HG03460 (cell line): Measurements from ENCODE around the gene ACTL10.
"Not testable (repeated sequence)": the region's sequence is repeated elsewhere in the genome, so short reads cannot be mapped to it uniquely, and the experiment has no call there.

Experiments
- ATAC-seq: cut with Tn5 transposase; IDR thresholded peaks from one replicate; pipeline ENCODE4 v1.9.1; 2021; ENCODE audit not compliant: unreplicated experiment

ACTL10 gene

DNA sequence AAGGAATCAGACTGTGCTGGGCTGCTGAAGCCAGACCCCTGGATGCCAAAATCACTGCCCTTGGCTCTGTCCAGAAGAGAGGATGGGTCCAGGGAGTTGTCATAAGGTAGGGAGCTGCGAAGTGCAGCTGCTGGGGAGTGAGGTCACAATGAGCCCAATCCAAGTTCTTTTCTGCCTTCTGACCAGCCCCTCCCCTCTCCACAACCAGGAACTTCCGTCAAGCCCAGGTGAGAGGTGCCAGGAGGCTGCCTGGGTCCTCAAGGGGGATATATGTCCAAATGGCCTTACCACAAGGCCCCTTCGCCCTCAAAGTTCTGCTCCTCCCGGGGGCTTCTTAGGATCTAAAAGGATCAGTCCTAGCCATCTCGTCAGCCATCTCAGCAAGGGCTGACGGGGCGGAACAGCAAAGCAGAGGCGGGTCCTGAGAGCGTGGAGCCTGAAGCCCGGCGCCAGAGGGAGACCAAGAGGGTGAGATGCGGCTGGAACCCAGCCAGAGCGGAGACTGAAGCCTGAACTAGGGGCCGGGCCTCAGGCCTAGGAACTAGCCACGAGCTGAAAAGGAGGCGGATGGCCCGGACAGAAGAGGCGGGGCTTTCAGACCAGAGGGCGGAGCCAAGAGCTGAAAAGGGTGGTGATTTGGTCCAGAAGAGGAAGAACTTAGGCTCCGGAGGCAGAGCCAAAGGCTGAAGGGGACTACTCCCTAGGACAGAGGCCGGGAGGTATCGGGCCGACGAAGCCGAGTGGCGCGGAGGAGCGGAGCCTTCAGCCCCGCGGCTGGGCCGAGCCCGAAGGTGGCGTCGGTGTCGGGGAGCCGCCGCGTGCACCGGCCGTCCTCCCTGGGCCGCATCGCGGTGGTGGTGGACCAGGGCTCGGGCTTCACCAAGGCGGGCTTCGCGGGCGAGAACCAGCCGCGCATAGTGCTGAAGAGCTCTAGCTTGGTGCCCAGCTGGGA, at the start of gene ACTL10:
Gene ACTL10 (plus strand): TSS at position 651 of the 952 bp plus-strand sequence. CDS start 555 bp downstream, outside the sequence.
- peak; percentile 64 for ATAC-seq

DNA sequence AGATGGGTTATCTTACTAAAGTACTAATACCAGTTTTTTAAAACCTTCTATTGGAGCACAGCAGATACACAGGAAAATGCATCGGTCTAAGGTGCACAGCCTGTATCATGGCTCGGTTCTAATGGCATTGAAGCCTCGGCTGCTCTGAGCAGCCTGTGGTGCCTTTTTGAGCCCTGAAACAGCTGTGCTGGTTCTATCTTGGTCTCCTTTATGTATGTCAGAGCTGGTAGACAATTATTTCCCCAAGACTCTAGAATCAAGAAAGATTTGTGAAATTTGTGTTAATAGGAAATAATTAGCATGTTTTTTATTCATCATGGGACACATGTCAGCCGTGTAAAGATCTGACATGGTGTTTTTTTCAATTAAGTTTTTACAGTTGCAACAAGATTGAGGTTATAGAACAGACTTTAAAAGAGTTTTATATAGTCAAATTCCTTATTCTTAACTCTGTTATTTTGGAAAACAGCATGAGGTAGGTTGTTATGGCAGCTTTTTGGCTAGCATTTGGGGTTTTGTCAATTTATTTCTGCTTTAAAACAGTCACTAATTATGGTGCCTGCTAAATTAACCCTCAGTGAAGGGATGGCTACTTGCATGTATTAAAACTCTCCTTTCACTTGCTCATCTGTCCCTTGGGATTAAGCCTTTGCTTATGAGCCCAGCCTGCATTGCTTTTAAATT, 44.9 kb upstream of the ACTL10 start:
- no peak for ATAC-seq

DNA sequence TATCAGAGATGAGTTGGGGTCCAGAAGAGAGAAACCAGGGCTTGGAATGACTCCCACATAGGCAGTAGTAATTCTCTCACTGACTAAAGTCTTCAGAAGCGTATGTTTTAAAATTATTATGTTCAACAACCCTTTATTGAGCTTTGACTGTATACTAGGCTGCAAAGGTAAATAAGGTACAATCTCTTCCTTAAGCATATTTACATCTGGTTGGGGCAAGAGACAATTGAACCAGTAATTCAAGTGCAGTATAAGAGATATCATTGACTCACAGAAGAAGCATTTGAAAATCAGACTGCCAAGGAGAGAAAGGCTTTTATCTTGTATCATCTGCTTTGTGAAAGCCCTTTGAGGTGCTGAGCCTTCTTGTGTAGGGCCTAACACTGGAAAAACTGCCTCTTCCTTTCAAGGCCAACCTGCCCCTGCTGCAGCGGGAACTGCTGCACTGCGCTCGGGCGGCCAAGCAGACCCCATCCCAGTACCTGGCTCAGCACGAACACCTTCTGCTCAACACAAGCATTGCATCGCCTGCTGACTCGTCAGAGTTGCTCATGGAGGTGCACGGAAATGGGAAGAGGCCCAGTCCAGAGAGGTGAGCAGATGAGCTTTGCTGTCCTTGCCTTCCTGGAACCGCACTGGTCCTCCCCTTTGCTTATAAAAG, 43.9 kb upstream of the ACTL10 start:
- no peak for ATAC-seq

DNA sequence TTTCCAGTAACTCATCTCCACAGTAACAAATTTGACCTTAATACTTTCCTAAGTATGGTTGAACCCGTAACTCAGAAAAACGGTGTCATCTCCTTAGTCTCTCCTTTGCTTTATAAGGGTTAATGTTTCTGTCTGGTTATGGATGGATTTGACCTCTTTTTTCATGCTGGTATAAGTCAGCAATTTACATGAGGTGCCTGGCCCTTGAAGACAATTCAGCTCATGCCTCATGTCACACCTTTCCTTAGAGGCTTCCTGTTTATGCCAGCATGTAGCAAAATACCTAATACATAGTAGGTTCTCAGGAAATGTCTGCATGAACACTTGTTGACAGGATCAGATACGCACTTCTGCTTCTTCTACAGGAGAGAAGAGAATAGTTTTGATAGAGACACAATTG, 42.3 kb upstream of the ACTL10 start:
- no peak for ATAC-seq

DNA sequence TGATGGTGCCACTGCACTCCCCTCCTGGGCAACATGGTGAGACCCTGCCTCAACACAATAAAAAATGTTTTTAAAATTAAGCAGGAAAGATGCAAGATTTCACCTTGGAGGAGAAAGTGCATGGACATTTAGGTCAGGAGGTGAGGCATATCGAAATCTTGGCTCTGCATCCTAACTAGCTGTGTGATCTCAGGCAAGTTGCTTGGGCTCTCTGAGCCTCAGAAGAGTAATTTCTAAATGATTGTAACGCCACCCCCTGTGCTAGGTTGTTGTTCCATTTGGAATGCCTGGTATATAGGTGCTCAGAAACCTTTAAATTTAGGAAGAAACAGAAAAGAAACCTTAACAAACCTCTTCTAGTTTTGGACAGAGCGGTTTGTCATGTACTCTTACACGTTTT, 40.6 kb upstream of the ACTL10 start:
- ATAC-seq = no peak

DNA sequence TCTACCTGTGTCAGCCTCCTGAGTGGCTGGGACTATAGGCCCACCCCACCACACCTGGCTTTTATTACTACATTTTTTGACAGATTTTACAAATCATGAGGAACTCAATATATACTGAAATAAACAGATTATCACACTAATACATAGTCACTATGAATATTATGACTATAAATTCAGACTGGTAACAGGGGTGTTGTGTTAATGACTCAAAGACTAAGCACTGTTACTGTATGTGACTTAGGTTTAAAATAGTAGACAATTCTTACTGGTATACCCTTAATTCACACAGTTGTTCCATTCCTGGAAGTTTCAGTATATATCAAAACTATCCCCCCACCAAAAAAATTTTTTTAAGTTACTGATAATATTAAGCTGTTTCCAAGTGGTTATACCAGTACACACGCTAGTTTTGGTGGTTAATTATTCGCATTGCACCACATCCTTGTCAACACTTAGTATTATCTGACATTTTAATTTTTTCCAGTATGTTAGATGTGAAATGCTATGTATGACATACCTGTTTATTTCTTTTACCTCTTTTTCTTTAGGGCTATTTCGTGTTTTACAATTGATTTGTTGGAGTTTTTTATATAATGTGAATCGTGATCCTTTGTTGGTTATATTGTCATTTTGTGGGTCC, 39.0 kb upstream of the ACTL10 start:
- no peak for ATAC-seq

DNA sequence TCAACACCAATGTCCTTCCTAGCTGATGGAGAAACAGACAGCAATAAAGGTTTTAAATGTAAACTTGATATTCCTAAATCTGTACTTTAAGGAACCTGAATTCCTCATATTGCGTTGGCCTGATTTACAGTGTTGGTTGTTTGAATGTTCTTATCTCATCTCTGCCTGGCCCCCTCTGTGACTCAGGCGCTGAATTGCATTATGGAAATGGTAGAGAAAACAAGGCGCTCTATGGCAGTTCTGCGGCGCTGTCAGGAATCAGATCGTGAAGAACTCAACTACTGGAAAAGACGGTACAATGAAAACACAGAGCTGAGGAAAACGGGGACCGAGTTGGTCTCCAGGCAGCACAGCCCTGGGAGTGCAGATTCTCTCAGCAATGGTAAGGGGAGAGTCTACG, 37.2 kb upstream of the ACTL10 start:
- ATAC-seq = no peak

DNA sequence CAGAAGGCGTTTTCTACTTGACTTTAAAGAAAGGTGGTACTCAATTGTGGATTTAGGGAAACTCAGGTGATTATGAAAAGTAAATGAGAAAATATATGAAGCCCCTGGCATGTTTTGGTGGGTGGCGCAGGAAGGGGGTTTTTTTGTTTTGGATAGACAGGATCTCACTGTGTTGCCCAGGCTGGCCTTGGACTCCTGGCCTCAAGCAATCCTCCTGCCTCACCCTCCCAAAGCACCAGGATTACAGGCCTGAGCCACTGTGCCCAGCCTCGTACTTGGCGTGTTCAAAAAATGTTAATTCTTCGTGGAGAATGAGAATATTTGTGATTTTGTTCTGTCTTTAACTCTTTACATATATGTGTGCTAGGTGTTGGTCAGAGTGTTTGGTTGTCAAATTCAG, 36.8 kb upstream of the ACTL10 start:
- ATAC-seq = no peak

DNA sequence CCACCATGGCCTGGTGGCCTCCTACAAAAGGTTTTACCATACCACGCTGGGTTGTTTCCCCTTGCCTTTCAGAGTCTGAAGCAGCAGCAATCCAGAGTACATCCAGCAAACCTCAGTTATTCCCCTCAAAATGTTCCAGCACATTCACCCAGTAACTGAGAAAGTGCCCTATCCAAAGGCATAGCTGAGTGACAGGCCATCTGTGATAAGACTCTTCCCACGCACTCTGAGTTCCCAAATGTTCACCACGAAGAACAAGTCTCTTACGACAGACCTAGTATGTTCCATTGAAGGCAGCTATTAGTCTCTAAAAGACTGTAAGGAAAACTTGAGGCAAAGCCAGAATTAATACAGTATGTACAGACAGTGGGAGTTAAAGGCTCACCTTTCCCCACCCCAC, 36.2 kb upstream of the ACTL10 start:
- no peak for ATAC-seq

DNA sequence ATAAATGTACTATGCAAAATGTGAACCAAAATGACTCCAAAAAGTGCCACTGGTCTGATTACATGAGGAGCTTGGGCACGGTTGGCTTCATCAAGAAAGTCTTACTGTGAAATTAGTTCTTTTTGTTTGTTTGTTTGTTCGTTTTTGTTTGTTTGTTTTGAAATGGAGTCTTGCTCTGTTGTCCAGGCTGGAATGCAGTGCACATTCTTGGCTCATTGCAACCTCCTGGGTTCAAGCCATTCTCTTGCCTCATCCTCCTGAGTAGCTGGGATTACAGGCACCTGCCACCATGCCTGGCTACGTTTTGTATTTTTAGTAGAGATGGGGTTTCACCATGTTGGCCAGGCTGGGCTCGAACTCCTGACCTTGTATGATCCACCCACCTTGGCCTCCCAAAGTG, 34.8 kb upstream of the ACTL10 start:
- not testable (repeated sequence) for ATAC-seq

DNA sequence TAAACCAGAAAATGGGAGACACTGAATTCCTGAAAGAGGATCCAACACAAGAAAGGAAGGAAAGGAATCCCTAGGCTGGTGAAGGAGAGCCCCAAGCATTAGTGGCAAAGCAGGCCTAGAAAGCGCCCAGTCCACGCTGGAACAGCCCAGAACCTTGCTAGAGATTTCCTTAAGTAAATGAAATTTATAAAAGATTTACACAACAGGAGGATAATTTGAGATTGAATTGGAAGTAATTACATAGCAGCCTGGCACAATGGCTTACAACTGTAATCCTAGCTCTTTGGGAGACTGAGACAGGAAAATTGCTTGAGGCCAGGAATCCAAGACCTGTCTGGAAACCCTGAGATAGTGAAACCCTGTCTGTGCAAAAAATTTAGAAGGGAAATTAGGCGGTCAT, 31.4 kb upstream of the ACTL10 start:
- ATAC-seq = no peak

DNA sequence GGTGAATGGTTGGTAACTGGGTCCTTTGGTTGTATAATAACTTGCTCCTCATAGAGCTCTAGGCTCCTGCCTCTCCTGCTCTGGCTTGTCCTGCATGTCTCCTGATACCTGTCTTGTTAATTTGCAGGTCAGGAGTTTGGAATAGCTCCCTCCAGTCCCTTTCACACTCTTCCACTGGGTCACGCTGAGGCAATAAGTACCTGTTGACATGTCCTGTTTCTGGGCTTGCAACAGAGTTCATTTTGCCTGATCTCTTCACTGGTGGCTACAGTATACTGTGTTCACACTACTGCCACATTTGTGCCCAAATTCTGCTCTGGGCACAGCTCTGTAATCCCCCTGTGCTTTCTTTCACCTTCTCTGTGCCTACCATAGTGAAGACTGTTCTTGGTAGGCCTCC, 30.0 kb upstream of the ACTL10 start:
- no peak for ATAC-seq

DNA sequence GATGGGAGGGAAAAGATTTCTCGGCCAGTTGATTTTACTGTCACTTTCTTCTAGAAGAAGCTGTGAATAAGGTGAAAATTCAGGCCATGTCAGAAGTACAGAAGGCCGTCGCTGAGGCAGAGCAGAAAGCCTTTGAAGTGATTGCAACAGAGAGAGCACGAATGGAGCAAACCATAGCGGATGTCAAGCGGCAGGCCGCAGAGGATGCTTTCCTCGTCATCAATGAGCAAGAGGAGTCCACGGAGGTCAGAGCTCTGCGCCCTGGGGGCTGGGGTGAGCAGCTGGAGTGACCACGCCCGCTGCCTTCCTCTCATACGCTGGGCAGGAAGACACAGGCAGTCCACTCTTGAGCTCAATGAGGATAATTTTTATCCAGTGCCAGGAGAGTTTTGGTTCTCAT, 26.5 kb upstream of the ACTL10 start:
- no peak for ATAC-seq

DNA sequence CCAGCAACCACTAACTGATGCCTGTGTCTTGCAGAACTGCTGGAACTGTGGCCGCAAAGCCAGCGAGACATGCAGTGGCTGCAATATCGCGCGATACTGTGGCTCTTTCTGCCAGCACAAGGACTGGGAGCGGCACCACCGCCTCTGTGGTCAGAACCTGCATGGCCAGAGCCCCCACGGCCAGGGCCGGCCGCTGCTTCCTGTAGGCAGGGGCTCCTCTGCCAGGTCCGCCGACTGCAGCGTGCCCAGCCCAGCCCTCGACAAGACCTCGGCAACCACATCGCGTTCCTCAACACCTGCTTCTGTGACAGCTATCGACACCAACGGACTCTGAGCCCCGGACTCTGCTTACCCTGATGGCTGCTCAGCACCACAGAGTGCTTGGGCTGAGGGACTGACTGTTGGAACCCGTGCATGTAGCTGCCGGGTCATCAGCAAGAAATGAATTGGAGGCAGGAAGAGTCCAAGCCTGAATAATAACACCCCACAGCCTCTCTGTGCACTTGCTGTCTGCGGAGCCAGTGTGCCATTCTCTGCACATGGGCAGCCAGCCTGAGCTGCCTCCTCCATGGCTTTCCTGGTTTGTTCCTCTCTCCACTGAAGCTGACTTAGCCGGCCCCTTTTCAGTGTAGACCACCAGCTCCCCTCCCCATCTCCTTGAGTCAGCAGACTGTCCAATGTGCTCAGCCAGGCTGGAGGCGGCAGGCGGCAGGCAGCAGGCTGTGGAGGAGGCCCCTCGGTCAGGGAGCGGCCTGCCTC, 22.3 kb upstream of the ACTL10 start:
- no peak for ATAC-seq

DNA sequence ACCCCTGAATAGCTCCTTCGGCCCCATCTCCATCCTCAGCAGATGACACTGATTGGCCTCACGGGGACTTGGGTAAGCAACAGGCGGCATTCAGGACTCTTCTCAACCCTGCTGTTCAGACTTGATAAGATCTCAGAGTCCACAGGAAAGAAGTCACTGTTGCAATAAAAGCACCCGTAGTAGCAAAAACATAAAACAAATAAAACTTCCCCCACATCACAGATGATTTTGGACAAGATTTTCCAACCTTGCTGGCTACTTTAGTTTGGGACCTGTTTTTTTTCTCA, 21.7 kb upstream of the ACTL10 start:
- ATAC-seq = no peak

DNA sequence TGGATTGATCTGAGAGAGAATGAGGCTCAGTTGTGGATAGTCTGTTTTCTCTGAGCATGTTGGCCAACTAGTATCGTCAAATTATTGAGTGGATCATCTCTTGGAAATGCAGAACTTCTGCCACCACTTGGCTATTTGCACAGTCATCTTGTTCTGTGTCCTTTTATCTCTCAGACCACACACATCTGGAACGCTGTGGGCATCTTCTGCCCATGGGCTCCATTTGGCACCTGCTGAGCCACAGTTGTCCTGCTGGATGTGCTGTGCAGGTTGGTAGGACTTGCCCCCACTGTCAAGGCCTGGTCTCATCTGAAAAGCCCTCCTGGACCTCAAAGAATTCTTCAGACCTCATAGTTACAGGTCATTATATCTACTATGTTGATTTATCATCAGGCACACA, 21.3 kb upstream of the ACTL10 start:
- ATAC-seq = no peak

DNA sequence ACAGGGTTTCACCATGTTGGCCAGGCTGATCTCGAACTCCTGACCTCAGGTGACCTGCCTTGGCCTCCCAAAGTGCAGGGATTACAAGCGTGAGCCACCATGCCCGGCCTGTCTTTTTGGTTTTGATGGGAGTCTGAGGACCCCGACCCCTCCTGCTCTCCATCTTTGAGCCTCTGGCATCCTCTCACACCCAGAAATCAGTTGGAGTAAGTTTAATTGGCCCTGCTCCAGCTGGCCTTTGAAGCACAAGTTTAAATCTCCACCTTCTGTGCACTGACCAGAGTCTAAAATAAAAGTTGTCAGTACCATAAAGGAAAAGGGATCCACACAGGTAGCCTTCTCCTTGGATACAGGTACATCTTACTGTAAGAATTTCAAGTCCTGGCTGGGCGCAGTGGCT, 20.6 kb upstream of the ACTL10 start:
- ATAC-seq = no peak

DNA sequence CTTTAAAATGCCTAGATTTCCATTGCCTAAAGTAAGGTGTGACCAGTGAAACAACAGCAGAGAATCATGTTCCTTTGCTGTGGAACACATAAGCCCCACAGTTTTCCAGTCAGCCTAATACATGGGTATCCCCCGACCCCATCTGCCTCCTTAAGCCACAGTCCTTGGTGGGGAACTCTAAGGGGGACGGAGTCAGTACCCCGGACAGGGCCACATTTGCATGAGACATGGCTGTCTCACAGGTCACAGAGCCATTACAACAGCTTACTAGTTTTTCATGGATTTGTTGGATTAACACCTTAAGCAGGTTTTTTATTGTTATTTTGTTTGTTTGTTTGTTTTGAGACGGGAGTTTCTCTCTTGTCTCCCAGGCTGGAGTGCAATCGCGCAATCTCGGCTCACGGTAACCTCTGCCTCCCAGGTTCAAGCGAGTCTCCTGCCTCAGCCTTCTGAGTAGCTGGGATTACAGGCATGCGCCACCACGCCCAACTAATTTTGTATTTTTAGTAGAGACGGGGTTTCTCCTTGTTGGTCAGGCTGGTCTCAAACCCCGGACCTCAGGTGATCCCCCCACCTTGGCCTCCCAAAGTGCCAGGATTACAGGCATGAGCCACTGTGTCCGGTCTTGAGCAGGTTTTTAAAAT, 19.7 kb upstream of the ACTL10 start:
- ATAC-seq = not testable (repeated sequence)

DNA sequence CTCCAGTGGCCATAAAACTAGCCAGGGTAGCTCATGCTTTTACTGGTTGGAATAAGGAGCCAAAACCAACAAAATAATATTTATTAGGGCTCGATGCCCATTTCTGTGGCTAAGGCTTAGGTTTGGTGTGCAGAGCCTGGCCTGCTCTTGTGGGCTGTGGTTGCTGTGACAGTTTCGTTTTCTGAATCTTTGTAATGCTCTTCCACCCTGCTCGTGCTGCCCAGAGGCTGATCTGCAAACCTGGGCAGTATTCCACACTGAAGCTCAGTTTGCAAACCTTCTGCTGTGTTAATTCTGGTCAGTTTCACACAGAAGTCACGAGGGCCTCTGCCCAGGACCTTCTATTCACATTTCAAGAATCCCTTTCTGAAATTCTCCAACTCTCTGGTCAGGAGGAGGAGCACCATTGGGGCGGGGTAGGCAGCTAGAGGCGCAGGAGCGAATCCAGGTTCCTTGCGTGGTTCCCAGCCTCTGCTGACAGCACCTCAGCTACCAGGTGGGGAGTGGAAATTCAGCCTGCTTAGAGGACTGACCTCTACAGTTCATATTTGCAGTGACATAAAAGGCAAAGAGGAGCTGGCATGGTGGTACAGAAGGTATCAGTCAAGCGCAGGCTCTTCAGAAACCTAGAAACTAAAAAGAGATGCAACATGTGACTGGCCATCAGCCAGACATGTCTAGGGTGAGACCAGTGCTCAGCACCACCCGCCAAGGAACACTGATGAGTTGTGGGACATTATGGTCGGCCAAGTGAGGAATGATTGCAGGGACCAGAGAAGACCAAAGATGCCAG, 18.9 kb upstream of the ACTL10 start:
- ATAC-seq = no peak
